ENCODE results near the gene TCF3.

DNA sequence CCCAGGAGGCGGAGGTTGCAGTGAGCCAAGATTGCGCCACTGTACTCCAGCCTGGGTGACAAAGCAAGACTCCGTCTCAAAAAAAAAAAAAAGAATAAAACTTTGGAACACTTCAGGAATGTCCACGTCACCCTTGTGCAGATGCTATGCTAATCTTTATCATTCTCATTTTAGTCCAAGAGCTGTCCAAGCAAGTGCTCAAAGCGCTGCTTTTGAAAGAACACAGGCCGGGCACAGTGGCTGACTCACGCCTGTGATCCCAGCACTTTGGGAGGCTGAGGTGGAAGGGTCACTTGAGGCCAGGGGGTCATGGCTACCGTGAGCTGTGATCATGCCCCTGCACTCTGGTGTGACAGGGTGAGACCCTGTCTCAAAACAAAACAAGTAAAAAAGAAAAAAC, 36.0 kb downstream of the TCF3 start:
- TF ChIP-seq, protein P1, sequence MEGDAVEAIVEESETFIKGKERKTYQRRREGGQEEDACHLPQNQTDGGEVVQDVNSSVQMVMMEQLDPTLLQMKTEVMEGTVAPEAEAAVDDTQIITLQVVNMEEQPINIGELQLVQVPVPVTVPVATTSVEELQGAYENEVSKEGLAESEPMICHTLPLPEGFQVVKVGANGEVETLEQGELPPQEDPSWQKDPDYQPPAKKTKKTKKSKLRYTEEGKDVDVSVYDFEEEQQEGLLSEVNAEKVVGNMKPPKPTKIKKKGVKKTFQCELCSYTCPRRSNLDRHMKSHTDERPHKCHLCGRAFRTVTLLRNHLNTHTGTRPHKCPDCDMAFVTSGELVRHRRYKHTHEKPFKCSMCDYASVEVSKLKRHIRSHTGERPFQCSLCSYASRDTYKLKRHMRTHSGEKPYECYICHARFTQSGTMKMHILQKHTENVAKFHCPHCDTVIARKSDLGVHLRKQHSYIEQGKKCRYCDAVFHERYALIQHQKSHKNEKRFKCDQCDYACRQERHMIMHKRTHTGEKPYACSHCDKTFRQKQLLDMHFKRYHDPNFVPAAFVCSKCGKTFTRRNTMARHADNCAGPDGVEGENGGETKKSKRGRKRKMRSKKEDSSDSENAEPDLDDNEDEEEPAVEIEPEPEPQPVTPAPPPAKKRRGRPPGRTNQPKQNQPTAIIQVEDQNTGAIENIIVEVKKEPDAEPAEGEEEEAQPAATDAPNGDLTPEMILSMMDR (IDR thresholded peaks at IDR 0.05) = no peak
- no peak for TF ChIP-seq POLR2A (IDR thresholded peaks at IDR 0.05)
